GM18868 (cell line): ENCODE results near the gene POLR2H.

Experiments
- ATAC-seq: cut with Tn5 transposase; IDR thresholded peaks from one replicate; pipeline ENCODE4 v1.9.1; 2021; ENCODE audit warnings: mild to moderate bottlenecking, moderate library complexity; ENCODE audit not compliant: unreplicated experiment

POLR2H gene

GRCh38 chr3:184386047-184386806 lies 24.7 kb downstream of the POLR2H start:
- ATAC-seq, result no peak

DNA sequence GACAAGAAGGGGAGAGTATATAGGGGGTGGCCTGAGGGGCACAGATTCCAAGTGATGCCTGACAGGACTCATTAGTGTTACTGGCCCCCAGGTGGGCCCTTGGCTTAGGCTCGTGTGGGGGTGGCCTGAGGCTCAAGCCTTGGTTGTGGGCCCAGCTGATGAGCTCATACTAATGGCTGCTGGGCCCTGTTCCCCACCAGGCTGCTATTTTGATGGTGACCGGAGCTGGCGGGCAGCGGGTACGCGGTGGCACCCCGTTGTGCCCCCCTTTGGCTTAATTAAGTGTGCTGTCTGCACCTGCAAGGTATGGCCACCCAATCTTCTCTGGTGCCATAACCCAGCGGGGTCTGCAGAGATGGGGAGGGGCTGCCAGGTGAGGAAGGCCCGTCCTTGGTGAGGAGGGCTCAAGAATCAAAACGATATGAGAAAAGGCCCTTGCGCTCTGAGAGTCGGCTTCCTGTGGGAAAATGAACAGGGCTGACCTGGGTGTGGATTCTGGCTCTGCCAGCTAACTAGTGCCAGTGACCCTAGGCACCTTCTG lies 25.7 kb downstream of the POLR2H start:
- no peak for ATAC-seq

DNA sequence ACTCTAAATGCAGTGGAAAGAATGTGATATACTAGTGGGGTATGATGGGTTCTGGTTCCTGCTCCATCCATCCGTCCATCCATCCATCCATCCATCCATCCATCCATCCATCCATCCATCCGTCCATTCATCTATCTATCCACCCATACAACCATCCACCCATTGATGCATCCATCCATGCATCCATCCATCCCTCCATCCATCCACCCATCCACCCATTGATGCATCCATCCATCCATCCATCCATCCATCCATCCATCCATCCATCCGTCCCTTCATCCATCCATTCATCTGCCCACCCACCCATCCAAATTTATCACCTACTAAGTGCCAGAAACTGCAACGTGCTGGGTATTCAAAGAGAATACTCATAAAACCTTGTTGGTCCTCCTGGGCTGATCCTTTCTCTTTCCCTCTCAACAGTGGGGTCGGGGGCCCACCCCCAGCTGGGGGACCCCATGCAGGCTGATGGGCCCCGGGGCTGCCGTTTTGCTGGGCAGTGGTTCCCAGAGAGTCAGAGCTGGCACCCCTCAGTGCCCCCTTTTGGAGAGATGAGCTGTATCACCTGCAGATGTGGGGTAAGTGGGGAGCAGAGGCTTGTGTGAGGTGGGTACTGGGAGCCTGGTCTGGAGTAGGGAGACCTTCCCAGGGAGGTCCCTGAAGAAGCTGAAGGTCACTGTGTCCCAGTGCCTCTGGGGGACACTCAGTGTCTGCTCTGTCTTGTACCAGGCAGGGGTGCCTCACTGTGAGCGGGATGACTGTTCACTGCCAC lies 26.8 kb downstream of the POLR2H start:
- no peak for ATAC-seq

DNA sequence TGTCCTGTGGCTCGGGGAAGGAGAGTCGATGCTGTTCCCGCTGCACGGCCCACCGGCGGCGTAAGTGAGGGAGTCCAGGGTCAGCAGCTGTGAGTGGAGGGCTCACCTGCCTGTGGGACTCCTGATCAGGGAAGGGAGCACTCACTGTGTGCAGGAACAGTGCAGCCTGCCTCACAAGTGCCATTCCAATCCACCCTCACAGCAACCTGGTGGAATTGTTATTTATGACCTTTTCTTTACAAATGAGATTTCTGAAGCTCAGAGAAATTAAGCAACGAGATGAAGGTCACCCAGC lies 27.4 kb downstream of the POLR2H start:
- no peak for ATAC-seq

DNA sequence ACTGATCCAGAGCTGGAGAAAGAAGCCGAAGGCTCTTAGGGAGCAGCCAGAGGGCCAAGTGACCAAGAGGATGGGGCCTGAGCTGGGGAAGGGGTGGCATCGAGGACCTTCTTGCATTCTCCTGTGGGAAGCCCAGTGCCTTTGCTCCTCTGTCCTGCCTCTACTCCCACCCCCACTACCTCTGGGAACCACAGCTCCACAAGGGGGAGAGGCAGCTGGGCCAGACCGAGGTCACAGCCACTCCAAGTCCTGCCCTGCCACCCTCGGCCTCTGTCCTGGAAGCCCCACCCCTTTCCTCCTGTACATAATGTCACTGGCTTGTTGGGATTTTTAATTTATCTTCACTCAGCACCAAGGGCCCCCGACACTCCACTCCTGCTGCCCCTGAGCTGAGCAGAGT lies 27.9 kb downstream of the POLR2H start:
- no peak for ATAC-seq

DNA sequence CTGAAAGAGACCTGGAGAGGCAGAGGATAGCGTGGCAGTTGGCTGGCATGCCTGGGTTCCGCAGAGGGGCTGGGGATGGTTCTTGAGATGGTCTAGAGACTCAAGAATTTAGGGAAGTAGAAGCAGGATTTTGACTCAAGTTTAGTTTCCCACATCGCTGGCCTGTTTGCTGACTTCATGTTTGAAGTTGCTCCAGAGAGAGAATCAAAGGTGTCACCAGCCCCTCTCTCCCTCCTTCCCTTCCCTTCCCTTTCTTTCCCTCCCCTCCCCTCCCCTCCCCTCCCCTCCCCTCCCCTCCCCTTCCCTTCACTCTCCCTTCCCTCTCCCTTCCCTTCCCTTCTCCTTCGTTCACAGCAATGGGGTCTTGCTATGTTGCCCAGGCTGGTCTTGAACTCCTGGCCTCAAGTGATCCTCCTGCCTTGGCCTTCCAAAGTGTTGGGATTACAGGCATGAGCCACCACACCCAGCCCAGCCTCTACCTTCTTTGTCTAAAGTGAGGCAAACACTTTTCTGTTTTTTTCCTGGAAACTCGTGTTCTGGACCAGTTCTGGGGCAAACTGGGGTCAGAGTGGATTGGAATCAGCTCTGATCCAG lies 28.5 kb downstream of the POLR2H start:
- no peak for ATAC-seq

GRCh38 chr3:184391266-184391665 lies 29.8 kb downstream of the POLR2H start:
- ATAC-seq, result no peak

DNA sequence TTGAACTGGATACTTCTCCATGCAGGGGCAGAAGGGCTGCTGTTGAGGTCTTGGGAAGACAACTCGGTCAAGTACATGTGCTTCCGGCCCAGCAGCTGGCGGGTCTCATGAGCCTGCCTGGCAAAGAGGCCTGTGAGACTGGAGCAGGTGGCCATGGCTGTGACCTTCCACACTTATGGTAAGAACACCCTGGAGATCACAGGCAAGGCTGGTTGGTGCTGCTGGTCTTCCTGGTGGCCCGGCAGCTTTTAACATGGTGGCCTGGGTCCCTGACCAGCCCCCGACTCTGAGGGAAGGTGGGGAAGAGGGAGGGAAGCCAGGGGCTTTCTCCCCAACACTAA lies 33.8 kb downstream of the POLR2H start:
- ATAC-seq, result no peak

- no peak for ATAC-seq
Observed at GRCh38 chr3:184399410-184399809, 37.9 kb downstream of the POLR2H start.

GRCh38 chr3:184405075-184406030 lies 43.8 kb downstream of the POLR2H start:
- ATAC-seq, result no peak

- ATAC-seq, result no peak
Observed at GRCh38 chr3:184409331-184409926, 47.9 kb downstream of the POLR2H start.

DNA sequence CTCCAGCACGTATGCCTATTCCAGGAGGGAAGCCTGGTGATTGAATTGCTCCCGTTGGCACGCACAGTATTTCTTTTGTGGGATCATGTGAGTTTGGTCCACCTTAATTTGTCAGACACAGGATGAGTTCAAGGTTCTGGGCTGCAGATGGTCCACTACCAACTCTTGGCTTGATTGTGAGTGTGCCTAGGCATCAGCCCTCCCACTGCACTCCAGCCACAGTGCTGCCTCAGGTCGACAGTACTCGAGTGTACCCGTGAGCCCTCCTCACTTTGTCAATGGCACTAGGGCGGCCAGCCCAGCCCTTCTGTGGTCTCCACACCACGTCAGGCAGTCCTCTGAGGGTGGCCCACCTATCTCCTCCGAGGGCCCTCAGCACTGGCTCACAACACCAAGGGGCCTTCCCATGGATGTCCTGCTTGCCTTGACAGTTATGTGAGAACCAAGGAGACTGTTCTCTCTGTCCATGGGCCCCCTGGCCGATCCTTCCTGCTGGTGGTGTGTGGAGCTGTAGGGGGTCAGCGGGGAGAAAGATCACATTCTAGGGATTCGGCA lies 48.5 kb downstream of the POLR2H start:
- no peak for ATAC-seq

DNA sequence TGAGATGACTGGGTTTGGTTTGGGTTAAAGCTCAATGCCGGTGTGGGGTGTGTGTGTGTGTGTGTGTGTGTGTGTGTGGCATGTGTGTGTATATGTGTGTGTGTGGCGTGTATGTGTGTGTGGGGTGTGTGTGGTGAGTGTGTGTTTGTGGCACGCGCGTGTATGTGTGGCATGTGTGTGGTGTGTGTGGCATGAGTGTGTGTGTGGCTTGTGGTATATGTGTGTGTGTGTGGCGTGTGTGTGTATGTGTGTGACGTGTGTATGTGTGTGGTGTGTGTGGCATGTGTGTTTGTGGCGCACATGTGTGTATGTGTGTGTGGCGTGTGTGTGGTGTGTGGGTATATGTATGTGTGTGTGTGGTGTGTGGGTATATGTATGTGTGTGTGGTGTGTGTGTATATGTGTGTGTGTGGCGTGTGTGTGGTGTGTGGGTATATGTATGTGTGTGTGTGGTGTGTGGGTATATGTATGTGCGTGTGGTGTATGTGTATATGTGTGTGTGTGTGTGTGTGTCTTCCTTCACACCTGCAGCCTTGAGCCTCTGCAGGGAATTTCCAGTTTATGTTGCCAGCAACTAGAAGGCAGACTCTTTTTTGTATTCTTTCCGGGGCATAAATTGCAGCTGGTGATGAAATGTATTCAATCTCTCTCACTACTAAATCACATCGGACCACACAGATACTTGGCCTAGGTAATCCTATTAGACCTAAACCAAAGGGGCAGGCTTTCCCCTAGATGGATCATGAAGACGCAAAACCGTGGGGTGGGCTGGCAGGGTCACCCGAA lies 53.1 kb downstream of the POLR2H start:
- no peak for ATAC-seq

DNA sequence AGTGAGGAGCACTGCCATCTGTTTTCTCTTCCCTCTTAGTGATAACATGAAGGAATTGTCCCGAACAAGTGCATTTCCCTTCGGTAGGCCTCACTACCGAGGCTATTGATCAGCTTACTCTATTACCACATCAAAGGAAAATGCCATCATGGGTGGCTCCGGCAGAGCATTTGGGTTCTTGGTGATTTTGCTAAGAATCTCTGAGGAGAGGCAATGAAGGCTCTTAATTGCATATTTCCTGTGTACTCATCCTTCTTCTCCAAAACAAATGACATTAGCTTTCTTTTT lies 53.6 kb downstream of the POLR2H start:
- no peak for ATAC-seq

- peak; percentile 79 for ATAC-seq
Observed at GRCh38 chr3:184417619-184418327, 56.3 kb downstream of the POLR2H start.
